ENCODE results near the gene PRKCE. TPM values are rescaled to one million over a fixed set of nuclear protein-coding genes. Genes with fewer than 3 reads are reported as not detected.

Gene PRKCE
- total and polyA plus RNA-seq, 2 experiments from 2014 or later: 0.94 to 1.2 TPM

DNA sequence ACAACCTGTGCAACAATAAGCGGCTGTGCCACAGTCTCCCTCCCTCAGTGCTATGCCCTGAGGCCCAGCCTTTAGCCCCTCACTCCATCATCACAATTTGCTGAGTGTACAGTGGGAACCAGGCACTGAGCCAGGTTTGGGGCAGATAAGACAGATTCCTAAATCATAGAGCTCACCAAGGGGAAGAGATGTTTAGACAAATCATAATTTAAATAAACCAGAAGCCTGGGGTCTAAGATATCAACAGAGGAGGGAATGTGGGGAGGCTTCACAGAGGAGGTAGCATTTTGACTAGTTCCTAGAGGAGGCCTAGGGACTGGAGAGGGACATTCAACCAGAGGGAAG lies 506.5 kb downstream of the PRKCE start:
- H3K9me2 ChIP-seq (ENCODE audit: insufficient read depth): no peaks in the 10 kb centered on the region
- no peak overlapping the region for H3K4me3 Mint-ChIP-seq
- no peak overlapping the region for H3K27ac ChIP-seq (ENCODE audit: low read depth)
- no peaks in the 10 kb centered on the region for H3K36me3 Mint-ChIP-seq (ENCODE audit: low read depth)
- H3K4me3 ChIP-seq: no peak overlapping the region
- no peaks in the 10 kb centered on the region for H3K27me3 ChIP-seq (ENCODE audit: insufficient read depth)
- H3K4me1 Mint-ChIP-seq: peaks cover 5% of the 10 kb centered on the region; the same call in 2 of the 3 replicates
- no peaks in the 10 kb centered on the region for H3K9me3 Mint-ChIP-seq
- H3K36me3 ChIP-seq (ENCODE audit: insufficient read depth): no peaks in the 10 kb centered on the region
- H4K20me1 ChIP-seq (replicated peaks; ENCODE audit: insufficient read depth): no peaks in the 10 kb centered on the region
- no peak for ATAC-seq
- no peaks in the 10 kb centered on the region for H3K4me1 ChIP-seq (ENCODE audit: insufficient read depth)
- H3K4me2 ChIP-seq: no peak overlapping the region
- no peaks in the 10 kb centered on the region for H3K79me2 ChIP-seq (replicated peaks; ENCODE audit: insufficient read depth)
- H3K27me3 Mint-ChIP-seq (ENCODE audit: insufficient read depth, low read depth, poor library complexity): peaks cover 5% of the 10 kb centered on the region
- H3F3A ChIP-seq (replicated peaks; ENCODE audit: low read depth): no peaks in the 10 kb centered on the region
- DNase-seq (ENCODE audit: low spot score): no peak
- no peak overlapping the region for H3K27ac Mint-ChIP-seq
- TF ChIP-seq, protein P1, sequence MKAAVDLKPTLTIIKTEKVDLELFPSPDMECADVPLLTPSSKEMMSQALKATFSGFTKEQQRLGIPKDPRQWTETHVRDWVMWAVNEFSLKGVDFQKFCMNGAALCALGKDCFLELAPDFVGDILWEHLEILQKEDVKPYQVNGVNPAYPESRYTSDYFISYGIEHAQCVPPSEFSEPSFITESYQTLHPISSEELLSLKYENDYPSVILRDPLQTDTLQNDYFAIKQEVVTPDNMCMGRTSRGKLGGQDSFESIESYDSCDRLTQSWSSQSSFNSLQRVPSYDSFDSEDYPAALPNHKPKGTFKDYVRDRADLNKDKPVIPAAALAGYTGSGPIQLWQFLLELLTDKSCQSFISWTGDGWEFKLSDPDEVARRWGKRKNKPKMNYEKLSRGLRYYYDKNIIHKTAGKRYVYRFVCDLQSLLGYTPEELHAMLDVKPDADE (IDR thresholded peaks at IDR 0.05): no peak
- TF ChIP-seq, protein P2, sequence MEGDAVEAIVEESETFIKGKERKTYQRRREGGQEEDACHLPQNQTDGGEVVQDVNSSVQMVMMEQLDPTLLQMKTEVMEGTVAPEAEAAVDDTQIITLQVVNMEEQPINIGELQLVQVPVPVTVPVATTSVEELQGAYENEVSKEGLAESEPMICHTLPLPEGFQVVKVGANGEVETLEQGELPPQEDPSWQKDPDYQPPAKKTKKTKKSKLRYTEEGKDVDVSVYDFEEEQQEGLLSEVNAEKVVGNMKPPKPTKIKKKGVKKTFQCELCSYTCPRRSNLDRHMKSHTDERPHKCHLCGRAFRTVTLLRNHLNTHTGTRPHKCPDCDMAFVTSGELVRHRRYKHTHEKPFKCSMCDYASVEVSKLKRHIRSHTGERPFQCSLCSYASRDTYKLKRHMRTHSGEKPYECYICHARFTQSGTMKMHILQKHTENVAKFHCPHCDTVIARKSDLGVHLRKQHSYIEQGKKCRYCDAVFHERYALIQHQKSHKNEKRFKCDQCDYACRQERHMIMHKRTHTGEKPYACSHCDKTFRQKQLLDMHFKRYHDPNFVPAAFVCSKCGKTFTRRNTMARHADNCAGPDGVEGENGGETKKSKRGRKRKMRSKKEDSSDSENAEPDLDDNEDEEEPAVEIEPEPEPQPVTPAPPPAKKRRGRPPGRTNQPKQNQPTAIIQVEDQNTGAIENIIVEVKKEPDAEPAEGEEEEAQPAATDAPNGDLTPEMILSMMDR (conservative IDR thresholded peaks at IDR 0.05; ENCODE audit: low read depth in 2 of 2): no peak
- TF ChIP-seq EZH2phosphoT487 (IDR thresholded peaks at IDR 0.05; ENCODE audit: unreplicated experiment) (no peak), ZNF331 (CRISPR knock-in tag; IDR thresholded peaks at IDR 0.05; ENCODE audit: low read depth) (no peak), POLR2AphosphoS5 (IDR thresholded peaks at IDR 0.05; ENCODE audit: low read depth) (no peak), STAT1 (IDR thresholded peaks at IDR 0.05; ENCODE audit: unreplicated experiment) (no peak), JUNB (IDR thresholded peaks at IDR 0.05; ENCODE audit: unreplicated experiment) (no peak), ZNF114 (CRISPR knock-in tag; IDR thresholded peaks at IDR 0.05) (no peak)
- TF ChIP-seq, protein P3, sequence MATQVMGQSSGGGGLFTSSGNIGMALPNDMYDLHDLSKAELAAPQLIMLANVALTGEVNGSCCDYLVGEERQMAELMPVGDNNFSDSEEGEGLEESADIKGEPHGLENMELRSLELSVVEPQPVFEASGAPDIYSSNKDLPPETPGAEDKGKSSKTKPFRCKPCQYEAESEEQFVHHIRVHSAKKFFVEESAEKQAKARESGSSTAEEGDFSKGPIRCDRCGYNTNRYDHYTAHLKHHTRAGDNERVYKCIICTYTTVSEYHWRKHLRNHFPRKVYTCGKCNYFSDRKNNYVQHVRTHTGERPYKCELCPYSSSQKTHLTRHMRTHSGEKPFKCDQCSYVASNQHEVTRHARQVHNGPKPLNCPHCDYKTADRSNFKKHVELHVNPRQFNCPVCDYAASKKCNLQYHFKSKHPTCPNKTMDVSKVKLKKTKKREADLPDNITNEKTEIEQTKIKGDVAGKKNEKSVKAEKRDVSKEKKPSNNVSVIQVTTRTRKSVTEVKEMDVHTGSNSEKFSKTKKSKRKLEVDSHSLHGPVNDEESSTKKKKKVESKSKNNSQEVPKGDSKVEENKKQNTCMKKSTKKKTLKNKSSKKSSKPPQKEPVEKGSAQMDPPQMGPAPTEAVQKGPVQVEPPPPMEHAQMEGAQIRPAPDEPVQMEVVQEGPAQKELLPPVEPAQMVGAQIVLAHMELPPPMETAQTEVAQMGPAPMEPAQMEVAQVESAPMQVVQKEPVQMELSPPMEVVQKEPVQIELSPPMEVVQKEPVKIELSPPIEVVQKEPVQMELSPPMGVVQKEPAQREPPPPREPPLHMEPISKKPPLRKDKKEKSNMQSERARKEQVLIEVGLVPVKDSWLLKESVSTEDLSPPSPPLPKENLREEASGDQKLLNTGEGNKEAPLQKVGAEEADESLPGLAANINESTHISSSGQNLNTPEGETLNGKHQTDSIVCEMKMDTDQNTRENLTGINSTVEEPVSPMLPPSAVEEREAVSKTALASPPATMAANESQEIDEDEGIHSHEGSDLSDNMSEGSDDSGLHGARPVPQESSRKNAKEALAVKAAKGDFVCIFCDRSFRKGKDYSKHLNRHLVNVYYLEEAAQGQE (IDR thresholded peaks at IDR 0.05; ENCODE audit: unreplicated experiment): no peak
- TF ChIP-seq, protein P4, sequence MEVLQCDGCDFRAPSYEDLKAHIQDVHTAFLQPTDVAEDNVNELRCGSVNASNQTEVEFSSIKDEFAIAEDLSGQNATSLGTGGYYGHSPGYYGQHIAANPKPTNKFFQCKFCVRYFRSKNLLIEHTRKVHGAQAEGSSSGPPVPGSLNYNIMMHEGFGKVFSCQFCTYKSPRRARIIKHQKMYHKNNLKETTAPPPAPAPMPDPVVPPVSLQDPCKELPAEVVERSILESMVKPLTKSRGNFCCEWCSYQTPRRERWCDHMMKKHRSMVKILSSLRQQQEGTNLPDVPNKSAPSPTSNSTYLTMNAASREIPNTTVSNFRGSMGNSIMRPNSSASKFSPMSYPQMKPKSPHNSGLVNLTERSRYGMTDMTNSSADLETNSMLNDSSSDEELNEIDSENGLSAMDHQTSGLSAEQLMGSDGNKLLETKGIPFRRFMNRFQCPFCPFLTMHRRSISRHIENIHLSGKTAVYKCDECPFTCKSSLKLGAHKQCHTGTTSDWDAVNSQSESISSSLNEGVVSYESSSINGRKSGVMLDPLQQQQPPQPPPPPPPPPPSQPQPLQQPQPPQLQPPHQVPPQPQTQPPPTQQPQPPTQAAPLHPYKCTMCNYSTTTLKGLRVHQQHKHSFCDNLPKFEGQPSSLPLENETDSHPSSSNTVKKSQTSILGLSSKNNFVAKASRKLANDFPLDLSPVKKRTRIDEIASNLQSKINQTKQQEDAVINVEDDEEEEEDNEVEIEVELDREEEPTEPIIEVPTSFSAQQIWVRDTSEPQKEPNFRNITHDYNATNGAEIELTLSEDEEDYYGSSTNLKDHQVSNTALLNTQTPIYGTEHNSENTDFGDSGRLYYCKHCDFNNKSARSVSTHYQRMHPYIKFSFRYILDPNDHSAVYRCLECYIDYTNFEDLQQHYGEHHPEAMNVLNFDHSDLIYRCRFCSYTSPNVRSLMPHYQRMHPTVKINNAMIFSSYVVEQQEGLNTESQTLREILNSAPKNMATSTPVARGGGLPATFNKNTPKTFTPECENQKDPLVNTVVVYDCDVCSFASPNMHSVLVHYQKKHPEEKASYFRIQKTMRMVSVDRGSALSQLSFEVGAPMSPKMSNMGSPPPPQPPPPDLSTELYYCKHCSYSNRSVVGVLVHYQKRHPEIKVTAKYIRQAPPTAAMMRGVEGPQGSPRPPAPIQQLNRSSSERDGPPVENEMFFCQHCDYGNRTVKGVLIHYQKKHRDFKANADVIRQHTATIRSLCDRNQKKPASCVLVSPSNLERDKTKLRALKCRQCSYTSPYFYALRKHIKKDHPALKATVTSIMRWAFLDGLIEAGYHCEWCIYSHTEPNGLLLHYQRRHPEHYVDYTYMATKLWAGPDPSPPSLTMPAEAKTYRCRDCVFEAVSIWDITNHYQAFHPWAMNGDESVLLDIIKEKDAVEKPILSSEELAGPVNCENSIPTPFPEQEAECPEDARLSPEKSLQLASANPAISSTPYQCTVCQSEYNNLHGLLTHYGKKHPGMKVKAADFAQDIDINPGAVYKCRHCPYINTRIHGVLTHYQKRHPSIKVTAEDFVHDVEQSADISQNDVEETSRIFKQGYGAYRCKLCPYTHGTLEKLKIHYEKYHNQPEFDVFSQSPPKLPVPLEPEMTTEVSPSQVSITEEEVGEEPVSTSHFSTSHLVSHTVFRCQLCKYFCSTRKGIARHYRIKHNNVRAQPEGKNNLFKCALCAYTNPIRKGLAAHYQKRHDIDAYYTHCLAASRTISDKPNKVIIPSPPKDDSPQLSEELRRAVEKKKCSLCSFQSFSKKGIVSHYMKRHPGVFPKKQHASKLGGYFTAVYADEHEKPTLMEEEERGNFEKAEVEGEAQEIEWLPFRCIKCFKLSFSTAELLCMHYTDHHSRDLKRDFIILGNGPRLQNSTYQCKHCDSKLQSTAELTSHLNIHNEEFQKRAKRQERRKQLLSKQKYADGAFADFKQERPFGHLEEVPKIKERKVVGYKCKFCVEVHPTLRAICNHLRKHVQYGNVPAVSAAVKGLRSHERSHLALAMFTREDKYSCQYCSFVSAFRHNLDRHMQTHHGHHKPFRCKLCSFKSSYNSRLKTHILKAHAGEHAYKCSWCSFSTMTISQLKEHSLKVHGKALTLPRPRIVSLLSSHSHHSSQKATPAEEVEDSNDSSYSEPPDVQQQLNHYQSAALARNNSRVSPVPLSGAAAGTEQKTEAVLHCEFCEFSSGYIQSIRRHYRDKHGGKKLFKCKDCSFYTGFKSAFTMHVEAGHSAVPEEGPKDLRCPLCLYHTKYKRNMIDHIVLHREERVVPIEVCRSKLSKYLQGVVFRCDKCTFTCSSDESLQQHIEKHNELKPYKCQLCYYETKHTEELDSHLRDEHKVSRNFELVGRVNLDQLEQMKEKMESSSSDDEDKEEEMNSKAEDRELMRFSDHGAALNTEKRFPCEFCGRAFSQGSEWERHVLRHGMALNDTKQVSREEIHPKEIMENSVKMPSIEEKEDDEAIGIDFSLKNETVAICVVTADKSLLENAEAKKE (CRISPR knock-in tag; IDR thresholded peaks at IDR 0.05): no peak
- H2AFZ ChIP-seq: no peak overlapping the region
